ENCODE measurements around the gene STXBP6.

STXBP6 gene

DNA sequence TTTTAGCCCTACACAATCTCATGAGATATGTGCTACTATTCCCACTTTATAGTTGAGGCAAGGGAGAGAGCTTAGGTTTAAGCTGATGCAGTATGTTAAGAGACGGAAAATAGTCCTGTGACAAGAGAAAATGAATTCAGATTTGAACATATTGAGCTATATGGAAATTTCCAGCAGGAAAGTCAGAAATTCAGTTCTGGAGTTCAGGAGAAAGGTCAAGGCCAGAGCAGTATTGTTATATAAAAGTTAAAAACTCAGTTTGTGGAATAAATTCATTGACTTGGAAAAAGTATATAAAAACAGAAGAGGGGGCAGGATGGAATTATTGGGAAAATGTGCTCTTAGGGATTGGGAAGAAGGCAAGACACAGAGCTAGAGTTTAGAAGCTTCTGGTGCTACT lies 248.9 kb downstream of the STXBP6 start:
- no peak overlapping the region for H3K27ac ChIP-seq (replicated peaks)
- no peaks in the 10 kb centered on the region for H3K27me3 ChIP-seq (ENCODE audit: insufficient read depth, poor library complexity, severe bottlenecking)
- no peak for DNase-seq (ENCODE audit: low read depth in 1 of 2, low spot score in 1 of 2)
- H3K4me3 ChIP-seq (replicated peaks; ENCODE audit: insufficient read depth, low read length) = no peak overlapping the region
- TF ChIP-seq, protein P1, sequence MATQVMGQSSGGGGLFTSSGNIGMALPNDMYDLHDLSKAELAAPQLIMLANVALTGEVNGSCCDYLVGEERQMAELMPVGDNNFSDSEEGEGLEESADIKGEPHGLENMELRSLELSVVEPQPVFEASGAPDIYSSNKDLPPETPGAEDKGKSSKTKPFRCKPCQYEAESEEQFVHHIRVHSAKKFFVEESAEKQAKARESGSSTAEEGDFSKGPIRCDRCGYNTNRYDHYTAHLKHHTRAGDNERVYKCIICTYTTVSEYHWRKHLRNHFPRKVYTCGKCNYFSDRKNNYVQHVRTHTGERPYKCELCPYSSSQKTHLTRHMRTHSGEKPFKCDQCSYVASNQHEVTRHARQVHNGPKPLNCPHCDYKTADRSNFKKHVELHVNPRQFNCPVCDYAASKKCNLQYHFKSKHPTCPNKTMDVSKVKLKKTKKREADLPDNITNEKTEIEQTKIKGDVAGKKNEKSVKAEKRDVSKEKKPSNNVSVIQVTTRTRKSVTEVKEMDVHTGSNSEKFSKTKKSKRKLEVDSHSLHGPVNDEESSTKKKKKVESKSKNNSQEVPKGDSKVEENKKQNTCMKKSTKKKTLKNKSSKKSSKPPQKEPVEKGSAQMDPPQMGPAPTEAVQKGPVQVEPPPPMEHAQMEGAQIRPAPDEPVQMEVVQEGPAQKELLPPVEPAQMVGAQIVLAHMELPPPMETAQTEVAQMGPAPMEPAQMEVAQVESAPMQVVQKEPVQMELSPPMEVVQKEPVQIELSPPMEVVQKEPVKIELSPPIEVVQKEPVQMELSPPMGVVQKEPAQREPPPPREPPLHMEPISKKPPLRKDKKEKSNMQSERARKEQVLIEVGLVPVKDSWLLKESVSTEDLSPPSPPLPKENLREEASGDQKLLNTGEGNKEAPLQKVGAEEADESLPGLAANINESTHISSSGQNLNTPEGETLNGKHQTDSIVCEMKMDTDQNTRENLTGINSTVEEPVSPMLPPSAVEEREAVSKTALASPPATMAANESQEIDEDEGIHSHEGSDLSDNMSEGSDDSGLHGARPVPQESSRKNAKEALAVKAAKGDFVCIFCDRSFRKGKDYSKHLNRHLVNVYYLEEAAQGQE (IDR thresholded peaks at IDR 0.05; ENCODE audit: insufficient replicate concordance, low read depth) = no peak
- TF ChIP-seq GABPA (IDR thresholded peaks at IDR 0.05; ENCODE audit: low read depth) = no peak
- TF ChIP-seq, protein P2, sequence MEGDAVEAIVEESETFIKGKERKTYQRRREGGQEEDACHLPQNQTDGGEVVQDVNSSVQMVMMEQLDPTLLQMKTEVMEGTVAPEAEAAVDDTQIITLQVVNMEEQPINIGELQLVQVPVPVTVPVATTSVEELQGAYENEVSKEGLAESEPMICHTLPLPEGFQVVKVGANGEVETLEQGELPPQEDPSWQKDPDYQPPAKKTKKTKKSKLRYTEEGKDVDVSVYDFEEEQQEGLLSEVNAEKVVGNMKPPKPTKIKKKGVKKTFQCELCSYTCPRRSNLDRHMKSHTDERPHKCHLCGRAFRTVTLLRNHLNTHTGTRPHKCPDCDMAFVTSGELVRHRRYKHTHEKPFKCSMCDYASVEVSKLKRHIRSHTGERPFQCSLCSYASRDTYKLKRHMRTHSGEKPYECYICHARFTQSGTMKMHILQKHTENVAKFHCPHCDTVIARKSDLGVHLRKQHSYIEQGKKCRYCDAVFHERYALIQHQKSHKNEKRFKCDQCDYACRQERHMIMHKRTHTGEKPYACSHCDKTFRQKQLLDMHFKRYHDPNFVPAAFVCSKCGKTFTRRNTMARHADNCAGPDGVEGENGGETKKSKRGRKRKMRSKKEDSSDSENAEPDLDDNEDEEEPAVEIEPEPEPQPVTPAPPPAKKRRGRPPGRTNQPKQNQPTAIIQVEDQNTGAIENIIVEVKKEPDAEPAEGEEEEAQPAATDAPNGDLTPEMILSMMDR (IDR thresholded peaks at IDR 0.05; ENCODE audit: insufficient read depth, low read length) = no peak
- no peak for TF ChIP-seq POLR2AphosphoS5 (IDR thresholded peaks at IDR 0.05; ENCODE audit: low read depth)
- no peak for TF ChIP-seq SPI1 (IDR thresholded peaks at IDR 0.05; ENCODE audit: borderline replicate concordance, low read depth)

DNA sequence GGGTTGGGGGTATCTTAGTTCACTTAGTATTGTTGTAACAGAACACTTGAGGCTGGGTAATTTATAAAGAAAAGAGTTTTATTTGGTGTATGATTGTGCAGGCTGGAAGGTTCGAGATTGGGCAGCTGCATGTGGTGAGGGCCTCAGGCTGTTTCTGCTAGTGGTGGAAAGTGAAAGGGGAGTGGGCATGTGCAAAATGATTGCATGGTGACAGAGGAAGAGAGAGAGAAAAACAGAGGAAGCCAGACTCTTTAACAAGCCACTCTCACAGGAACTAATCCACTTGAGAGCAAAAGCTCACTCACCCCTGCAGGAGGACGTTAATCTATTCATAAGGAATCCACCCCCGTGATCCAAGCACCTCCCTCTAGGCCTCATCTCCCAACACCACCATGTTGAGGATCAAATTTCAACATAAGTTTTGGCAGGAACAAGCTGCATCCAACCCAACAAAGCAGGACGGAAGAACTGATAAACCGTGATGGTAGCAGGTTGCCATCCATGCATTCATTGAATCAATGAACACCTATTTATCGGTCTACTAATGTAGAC lies 251.0 kb downstream of the STXBP6 start:
- no peak for TF ChIP-seq GABPA (IDR thresholded peaks at IDR 0.05; ENCODE audit: low read depth)
- TF ChIP-seq POLR2AphosphoS5 (IDR thresholded peaks at IDR 0.05; ENCODE audit: low read depth) = no peak
- TF ChIP-seq, protein P1 (IDR thresholded peaks at IDR 0.05; ENCODE audit: insufficient replicate concordance, low read depth) = no peak
- TF ChIP-seq, protein P2 (IDR thresholded peaks at IDR 0.05; ENCODE audit: insufficient read depth, low read length) = no peak
- TF ChIP-seq SPI1 (IDR thresholded peaks at IDR 0.05; ENCODE audit: borderline replicate concordance, low read depth) = no peak
- peak in 1 of 2 experiments; percentile 3 for DNase-seq (ENCODE audit: low read depth in 1 of 2, low spot score in 1 of 2)
- Histone ChIP-seq H3K4me3 (replicated peaks; ENCODE audit: insufficient read depth, low read length) (no peak overlapping the region), H3K27me3 (ENCODE audit: insufficient read depth, poor library complexity, severe bottlenecking) (no peaks in the 10 kb centered on the region), H3K27ac (replicated peaks) (no peak overlapping the region)

DNA sequence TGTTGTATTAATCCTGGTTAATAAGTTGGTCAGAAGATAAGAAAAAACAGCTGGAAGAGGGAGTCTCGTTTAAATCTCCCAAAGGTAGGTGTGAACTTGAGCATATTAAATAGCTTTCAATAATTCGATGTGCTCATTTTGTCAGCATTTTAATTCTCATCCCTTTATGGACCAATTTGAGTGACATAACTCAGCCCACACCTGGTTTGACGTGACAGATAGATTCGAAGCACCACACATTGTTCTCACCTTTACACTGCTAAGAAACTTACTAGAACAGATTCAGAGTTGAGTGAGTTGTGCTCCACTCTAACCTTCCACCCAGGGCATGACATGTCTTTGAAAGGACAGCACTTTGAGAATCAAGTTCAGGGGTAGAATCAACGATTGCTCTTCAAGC lies 254.5 kb downstream of the STXBP6 start:
- peaks cover 4% of the 10 kb centered on the region for H3K27me3 ChIP-seq (ENCODE audit: insufficient read depth, poor library complexity, severe bottlenecking)
- no peak overlapping the region for H3K27ac ChIP-seq (replicated peaks)
- TF ChIP-seq, protein P1 (IDR thresholded peaks at IDR 0.05; ENCODE audit: insufficient replicate concordance, low read depth) = no peak
- TF ChIP-seq POLR2AphosphoS5 (IDR thresholded peaks at IDR 0.05; ENCODE audit: low read depth) = no peak
- H3K4me3 ChIP-seq (replicated peaks; ENCODE audit: insufficient read depth, low read length) = no peak overlapping the region
- no peak for DNase-seq (ENCODE audit: low read depth in 1 of 2, low spot score in 1 of 2)
